PC-9 (cell line): ENCODE results near the gene SURF4. TPM values are rescaled to one million over a fixed set of nuclear protein-coding genes. Genes with fewer than 3 reads are reported as not detected.
A peak's percentile ranks its signal among the peaks of the same experiment; 100 is the strongest.

Experiments
- Bru-seq: library from RNA; stranded (reverse); fragments of 400-500 nt; gene quantifications from one replicate; lab custom pipeline; 2021; lab: Mats Ljungman, UMichigan
- BruChase-seq, 2 experiments: library from RNA; stranded (reverse); fragments of 400-500 nt; gene quantifications; one replicate each; lab custom pipeline; 2021; lab: Mats Ljungman, UMichigan
- BruUV-seq: library from RNA; stranded (reverse); fragments of 400-500 nt; replicated peaks from 2 replicates; lab custom pipeline; 2021; lab: Mats Ljungman, UMichigan
- CTCF ChIA-PET: fragments of 300-600 bp; sonication (Branson Sonifier 250); formaldehyde crosslinking; loops from one replicate; lab custom pipeline; 2022; ENCODE audit warnings: antibody characterized with exemption; lab: Charles Lee
- POLR2A ChIA-PET: fragments of 300-600 bp; sonication (Branson Sonifier 250); formaldehyde crosslinking; loops from one replicate; lab custom pipeline; 2022; ENCODE audit warnings: antibody characterized with exemption; ENCODE audit not compliant: unreplicated experiment; lab: Charles Lee
- DNase-seq, 2 experiments: peaks; one replicate each; pipeline versions ENCODE4 v3.0.0 to v3.0.0-alpha.2; 2015 to 2022; ENCODE audit warnings: mixed read lengths in 1 of 2
- H2AFZ ChIP-seq: fragments of 200-600 bp; sonication (generic); 2 replicates; pipeline ENCODE4 v1.8.1; 2017; ENCODE audit warnings: antibody characterized with exemption
- H3F3A ChIP-seq: fragments of 200-600 bp; sonication (generic); 2 replicates; pipeline ENCODE4 v1.8.1; 2017; ENCODE audit warnings: antibody characterized with exemption, mild to moderate bottlenecking, low read depth; ENCODE audit not compliant: insufficient read depth
- H3K27ac ChIP-seq: fragments of 200-600 bp; sonication (generic); 2 replicates; pipeline ENCODE4 v1.6.1; 2016; ENCODE audit warnings: mixed run types
- H3K27me3 ChIP-seq: fragments of 200-600 bp; sonication (generic); 2 replicates; pipeline ENCODE4 v1.6.1; 2016; ENCODE audit warnings: low read depth, mixed run types; ENCODE audit not compliant: insufficient read depth
- H3K36me3 ChIP-seq: fragments of 200-600 bp; sonication (generic); 2 replicates; pipeline ENCODE4 v1.6.1; 2016; ENCODE audit warnings: low read depth, mixed run types
- H3K4me1 ChIP-seq: fragments of 200-600 bp; sonication (generic); replicated peaks from 2 replicates; pipeline ENCODE4 v1.6.1; 2016; ENCODE audit warnings: mixed run types; ENCODE audit not compliant: insufficient read depth
- H3K4me2 ChIP-seq: fragments of 200-600 bp; sonication (generic); 2 replicates; pipeline ENCODE4 v1.6.1; 2017; ENCODE audit warnings: mixed run types
- H3K4me3 ChIP-seq: fragments of 200-600 bp; sonication (generic); 2 replicates; pipeline ENCODE4 v1.6.1; 2016; ENCODE audit warnings: mixed run types
- H3K79me2 ChIP-seq: fragments of 200-600 bp; sonication (generic); 2 replicates; pipeline ENCODE4 v1.6.1; 2017; ENCODE audit warnings: low read depth, mixed run types
- H3K9me2 ChIP-seq: fragments of 200-600 bp; sonication (generic); 2 replicates; pipeline ENCODE4 v1.8.1; 2017; ENCODE audit warnings: mild to moderate bottlenecking; ENCODE audit not compliant: insufficient read depth
- H3K9me3 ChIP-seq: fragments of 200-600 bp; sonication (generic); 2 replicates; pipeline ENCODE4 v1.8.1; 2016; ENCODE audit warnings: low read depth; ENCODE audit not compliant: insufficient read depth
- H4K20me1 ChIP-seq: fragments of 200-600 bp; sonication (generic); 2 replicates; pipeline ENCODE4 v1.8.1; 2017; ENCODE audit not compliant: insufficient read depth
- CTCF ChIP-seq: fragments of 200-600 bp; sonication (generic); conservative IDR thresholded peaks from 2 replicates; pipeline ENCODE4 v1.6.1; 2017; ENCODE audit warnings: mixed run types, antibody characterized with exemption, mild to moderate bottlenecking, moderate library complexity
- EZH2 ChIP-seq: fragments of 200-600 bp; sonication (generic); IDR thresholded peaks from 2 replicates; pipeline ENCODE4 v1.8.0; 2017; ENCODE audit warnings: antibody characterized with exemption, low read depth
- intact Hi-C: fragments of 100-400 bp; cut with micrococcal nuclease; formaldehyde crosslinking; loops from one replicate; pipeline ENCODE4 v1.10.0; 2022; ENCODE audit not compliant: unreplicated experiment
- long read RNA-seq: library from polyadenylated mRNA; stranded (forward); transcript quantifications from one replicate; pipeline ENCODE4 v2.0.0, GENCODE V29; 2022
- total RNA-seq: library from RNA; stranded (reverse); gene quantifications from 2 replicates; pipeline ENCODE4 v1.2.3, GENCODE V29; 2021

Gene SURF4
- total RNA-seq, result 199 and 233 TPM in 2 replicates
- percentile 90 among the genes with signal in this experiment for Bru-seq, nascent RNA
- BruChase-seq, experiment 1, labeled RNA remaining after a 2-hour chase, result percentile 96 among the genes with signal in this experiment
- percentile 98 among the genes with signal in this experiment for BruChase-seq, experiment 2, labeled RNA remaining after a 6-hour chase
- long read RNA-seq, transcript SURF4-202 (6 exons, 2,984 nt), result major isoform, 228 of 345 reads
- long read RNA-seq, partial matches to known transcripts, result 13 of 345 reads
- long read RNA-seq, other reads (novel, unspliced or antisense), result 99 of 345 reads

GRCh38 chr9:133375724-133376654 is at the start of gene SURF4, which contains the start of gene STKLD1:
TSS of gene SURF4 (minus strand) at chr9:133376060. CDS start at chr9:133375969, 91 bp downstream.
TSS of gene STKLD1 (plus strand) at chr9:133376366. CDS start at chr9:133376474, 108 bp downstream.
- H3K27ac ChIP-seq, result peak within 1 kb of the TSS; percentile 59; the same call in 1 of the 2 replicates
- H2AFZ ChIP-seq, result peak within 1 kb of the TSS; percentile 81
- H3K9me3 ChIP-seq, result no peaks in the 10 kb centered on the region
- intact Hi-C loops, result loop anchor here (1.0 to 2.0 kb wide), 2 partner anchors 19 to 28 kb away; partner anchors contain the start of genes MED22, RPL7A, SURF1 and SURF2
- H3K27me3 ChIP-seq, result no peaks in the 10 kb centered on the region
- TF ChIP-seq EZH2 (no peak), CTCF (no peak)
- peaks cover 13% of the 10 kb centered on the region for H3F3A ChIP-seq
- H3K36me3 ChIP-seq, result peaks cover 9% of the 10 kb centered on the region
- H3K4me2 ChIP-seq, result peak within 1 kb of the TSS; percentile 94
- peak within 1 kb of the TSS; percentile 69 for H3K4me3 ChIP-seq
- H3K4me1 ChIP-seq, result peaks cover 36% of the 10 kb centered on the region
- no peaks in the 10 kb centered on the region for H3K9me2 ChIP-seq
- peaks cover 46% of the 10 kb centered on the region for H3K79me2 ChIP-seq
- H4K20me1 ChIP-seq, result peaks cover 39% of the 10 kb centered on the region
- DNase-seq, result peak; percentile 80 to 99
- BruUV-seq, result no TSS peak
- ChIA-PET POLR2A (interaction anchor here (0.5 to 0.6 kb wide), 2 partner anchors 20 to 454 kb away, joined by 3 to 5 read pairs; partner anchors contain the start of genes SURF1 and SURF2), CTCF (interaction anchor here (0.5 kb wide), 1 partner anchor 182 kb away, joined by 9 read pairs; no protein-coding TSS in a partner anchor)

GRCh38 chr9:133425049-133425632 is 49.3 kb upstream of the SURF4 start:
- intact Hi-C loops, result no loop called here
- ChIA-PET CTCF (no interaction called here), POLR2A (no interaction called here)
- no peak overlapping the region for H3K4me2 ChIP-seq
- no peak overlapping the region for H3K4me3 ChIP-seq
- H2AFZ ChIP-seq, result no peak overlapping the region
- H3K9me3 ChIP-seq, result no peaks in the 10 kb centered on the region
- peaks cover 19% of the 10 kb centered on the region for H3K27me3 ChIP-seq
- no peaks in the 10 kb centered on the region for H4K20me1 ChIP-seq
- DNase-seq, result no peak
- no peaks in the 10 kb centered on the region for H3K9me2 ChIP-seq
- no TSS peak for BruUV-seq
- peaks cover 4% of the 10 kb centered on the region; the same call in 1 of the 2 replicates for H3F3A ChIP-seq
- no peaks in the 10 kb centered on the region for H3K36me3 ChIP-seq
- H3K79me2 ChIP-seq, result no peaks in the 10 kb centered on the region
- H3K27ac ChIP-seq, result no peak overlapping the region
- H3K4me1 ChIP-seq, result no peaks in the 10 kb centered on the region
- TF ChIP-seq EZH2, result no peak
- no peak for TF ChIP-seq CTCF

- H3K79me2 ChIP-seq, result no peaks in the 10 kb centered on the region
- CTCF ChIA-PET, result no interaction called here
- TF ChIP-seq EZH2 (no peak), CTCF (no peak)
- H3K36me3 ChIP-seq, result no peaks in the 10 kb centered on the region
- intact Hi-C loops, result no loop called here
- H3K27ac ChIP-seq, result no peak overlapping the region
- no peaks in the 10 kb centered on the region for H4K20me1 ChIP-seq
- H3K9me2 ChIP-seq, result no peaks in the 10 kb centered on the region
- no peaks in the 10 kb centered on the region for H3K9me3 ChIP-seq
- no peak overlapping the region for H3K4me2 ChIP-seq
- H3K4me3 ChIP-seq, result no peak overlapping the region
- no peaks in the 10 kb centered on the region for H3K4me1 ChIP-seq
- no peak overlapping the region for H2AFZ ChIP-seq
- DNase-seq, result no peak
- POLR2A ChIA-PET, result no interaction called here
- H3F3A ChIP-seq, result peaks cover 9% of the 10 kb centered on the region; the same call in 1 of the 2 replicates
- no TSS peak for BruUV-seq
- peaks cover 19% of the 10 kb centered on the region for H3K27me3 ChIP-seq
Measured at GRCh38 chr9:133424187-133424586, 48.3 kb upstream of the SURF4 start.
